WERI-Rb-1 (cell line): Measurements from ENCODE around the gene IFT43.

ENCODE experiments used
- DNase-seq: peaks from one replicate; pipeline ENCODE4 v3.0.0-alpha.2; 2020
- H3K27ac ChIP-seq: fragments of 250-450 bp; sonication (Bioruptor Pico); 2 replicates; pipeline ENCODE4 v1.5.1; 2020; ENCODE audit warnings: mild to moderate bottlenecking, moderate library complexity
- H3K27me3 ChIP-seq: fragments of 250-450 bp; sonication (Bioruptor Pico); 2 replicates; pipeline ENCODE4 v1.5.1; 2021; ENCODE audit warnings: mild to moderate bottlenecking, low read depth, moderate library complexity; ENCODE audit not compliant: insufficient read depth, severe bottlenecking
- H3K36me3 ChIP-seq: fragments of 250-450 bp; sonication (Bioruptor Pico); 2 replicates; pipeline ENCODE4 v1.5.1; 2020; ENCODE audit warnings: mild to moderate bottlenecking, moderate library complexity
- H3K4me3 ChIP-seq: 2 replicates; pipeline ENCODE4 v1.5.1; 2011; ENCODE audit warnings: low read depth, mild to moderate bottlenecking, control low read depth, low read length
- H3K9me3 ChIP-seq: fragments of 250-450 bp; sonication (Bioruptor Pico); 2 replicates; pipeline ENCODE4 v1.5.1; 2021; ENCODE audit warnings: mild to moderate bottlenecking, moderate library complexity; ENCODE audit not compliant: severe bottlenecking
- TF ChIP-seq, protein P1 (sequence below): IDR thresholded peaks from 2 replicates; pipeline ENCODE4 v1.5.1; 2011; ENCODE audit warnings: low read depth, mild to moderate bottlenecking, control low read depth, inconsistent platforms, low read length

Gene IFT43

DNA sequence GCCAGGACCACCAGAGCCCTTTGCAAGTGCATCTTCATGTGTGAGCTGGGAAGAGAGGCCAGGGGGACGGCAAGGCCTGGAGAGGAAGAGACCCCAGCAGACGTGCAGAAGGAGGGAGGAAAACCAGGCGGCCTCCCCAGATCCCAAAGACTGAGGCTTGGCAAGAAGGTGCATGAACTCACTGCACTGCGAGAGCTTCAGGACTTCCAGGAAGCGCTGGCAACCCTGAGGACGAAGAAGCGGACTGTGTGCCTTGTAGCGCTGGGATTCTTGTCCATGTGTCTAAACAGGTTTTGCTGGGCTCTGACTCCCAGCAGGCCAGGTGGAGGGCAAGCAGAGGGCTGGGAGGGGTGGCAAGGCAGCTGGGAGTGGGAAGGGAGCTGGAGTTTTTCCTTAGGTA is 4.7 kb upstream of the IFT43 start:
- no peak overlapping the region for H3K27ac ChIP-seq
- H3K27me3 ChIP-seq: no peaks in the 10 kb centered on the region
- H3K9me3 ChIP-seq: no peaks in the 10 kb centered on the region
- H3K4me3 ChIP-seq: no peak overlapping the region
- no peak for DNase-seq
- TF ChIP-seq, protein P1, sequence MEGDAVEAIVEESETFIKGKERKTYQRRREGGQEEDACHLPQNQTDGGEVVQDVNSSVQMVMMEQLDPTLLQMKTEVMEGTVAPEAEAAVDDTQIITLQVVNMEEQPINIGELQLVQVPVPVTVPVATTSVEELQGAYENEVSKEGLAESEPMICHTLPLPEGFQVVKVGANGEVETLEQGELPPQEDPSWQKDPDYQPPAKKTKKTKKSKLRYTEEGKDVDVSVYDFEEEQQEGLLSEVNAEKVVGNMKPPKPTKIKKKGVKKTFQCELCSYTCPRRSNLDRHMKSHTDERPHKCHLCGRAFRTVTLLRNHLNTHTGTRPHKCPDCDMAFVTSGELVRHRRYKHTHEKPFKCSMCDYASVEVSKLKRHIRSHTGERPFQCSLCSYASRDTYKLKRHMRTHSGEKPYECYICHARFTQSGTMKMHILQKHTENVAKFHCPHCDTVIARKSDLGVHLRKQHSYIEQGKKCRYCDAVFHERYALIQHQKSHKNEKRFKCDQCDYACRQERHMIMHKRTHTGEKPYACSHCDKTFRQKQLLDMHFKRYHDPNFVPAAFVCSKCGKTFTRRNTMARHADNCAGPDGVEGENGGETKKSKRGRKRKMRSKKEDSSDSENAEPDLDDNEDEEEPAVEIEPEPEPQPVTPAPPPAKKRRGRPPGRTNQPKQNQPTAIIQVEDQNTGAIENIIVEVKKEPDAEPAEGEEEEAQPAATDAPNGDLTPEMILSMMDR: no peak
- H3K36me3 ChIP-seq: no peaks in the 10 kb centered on the region

DNA sequence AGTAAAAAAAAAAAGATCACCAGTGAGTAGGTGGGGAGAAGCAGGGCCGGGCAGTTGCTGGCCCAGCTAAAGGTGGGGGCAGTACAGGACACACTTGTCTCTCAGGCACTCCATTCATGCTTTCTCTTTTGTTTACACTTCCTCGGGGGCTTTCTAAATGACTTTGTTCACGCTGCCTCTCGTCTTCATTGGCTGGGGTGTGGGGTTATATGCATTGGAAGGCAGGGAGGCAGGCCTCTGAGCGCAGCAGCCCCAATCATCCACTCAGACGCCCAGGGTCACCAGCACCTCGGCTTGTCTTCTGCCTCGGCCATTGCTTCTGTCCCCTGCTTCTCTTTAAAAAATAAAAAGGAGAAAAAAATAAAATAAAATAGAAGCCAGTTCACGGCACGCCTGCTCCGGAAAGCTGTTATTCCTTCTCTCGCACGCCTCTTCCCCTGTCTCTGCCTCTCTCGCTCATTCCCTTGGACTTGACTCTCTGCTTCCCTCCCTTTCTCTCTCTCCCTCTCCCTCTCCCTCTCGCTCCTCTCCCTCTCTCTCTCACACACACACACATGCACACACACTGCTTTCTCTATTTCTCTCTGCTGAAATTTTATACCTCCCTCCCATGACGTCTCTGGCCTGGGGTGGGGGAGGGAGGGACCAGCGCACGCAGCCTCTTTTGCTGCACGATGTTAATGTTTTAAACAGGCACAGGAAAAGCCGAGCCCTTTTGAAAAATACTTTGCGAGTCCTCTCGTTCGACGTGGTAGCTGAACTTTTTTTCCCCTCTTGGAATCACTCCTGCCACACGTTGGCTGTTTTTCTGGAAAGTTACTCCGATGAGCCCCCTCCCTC is 3.9 kb upstream of the IFT43 start, which contains the start of gene TGFB3:
TGFB3 (minus strand) TSS at position 570 of the 840 bp plus-strand sequence. CDS start 1,102 bp downstream, outside the sequence.
- no peaks in the 10 kb centered on the region for H3K27me3 ChIP-seq
- TF ChIP-seq, protein P1: no peak
- H3K36me3 ChIP-seq: no peaks in the 10 kb centered on the region

DNA sequence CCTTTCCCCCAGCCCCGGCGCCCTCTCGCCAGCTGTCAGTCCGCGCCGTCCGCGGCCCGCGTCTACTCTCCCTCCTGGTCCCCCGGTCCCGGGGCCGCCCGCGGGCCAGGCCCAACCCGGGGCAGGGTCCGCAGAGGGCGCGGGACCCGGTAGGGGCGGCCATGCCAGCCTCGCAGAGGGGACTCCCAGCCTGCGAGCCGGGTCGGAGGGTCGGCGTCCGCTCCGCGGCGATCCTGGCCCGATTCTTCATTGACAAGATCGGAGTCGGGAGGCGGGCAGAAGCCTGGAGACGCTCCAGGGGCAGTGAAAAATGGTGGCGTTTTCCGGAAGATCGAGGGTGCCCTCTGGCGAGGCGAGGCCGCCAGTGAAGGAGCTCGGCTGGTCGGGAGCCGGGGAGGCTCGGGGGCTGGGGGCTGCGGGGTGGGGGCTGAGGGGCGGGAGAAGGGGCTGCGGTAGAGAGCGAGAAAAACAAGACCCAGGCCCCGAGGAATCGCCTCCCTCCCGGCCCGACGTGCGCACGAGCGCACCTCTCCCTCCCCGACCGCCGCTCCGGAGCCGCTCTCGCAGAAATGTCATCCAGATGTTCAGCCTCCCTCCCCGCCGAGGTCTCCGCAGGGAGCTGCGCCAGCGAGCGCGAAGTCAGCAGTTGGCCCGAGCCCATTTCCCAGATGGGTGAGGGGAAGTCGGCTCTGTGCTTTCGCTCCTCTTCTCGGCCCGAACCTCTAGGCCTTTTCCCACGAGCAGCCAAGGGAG is 3.1 kb upstream of the IFT43 start:
- no peaks in the 10 kb centered on the region for H3K36me3 ChIP-seq

More for the DNA sequence above, 3.9 kb upstream of the IFT43 start, which contains the start of gene TGFB3:
- Histone ChIP-seq H3K4me3 (peak within 1 kb of the TSS; percentile 62), H3K27ac (peak within 1 kb of the TSS; percentile 81), H3K9me3 (no peaks in the 10 kb centered on the region)
- DNase-seq: peak; percentile 51

DNA sequence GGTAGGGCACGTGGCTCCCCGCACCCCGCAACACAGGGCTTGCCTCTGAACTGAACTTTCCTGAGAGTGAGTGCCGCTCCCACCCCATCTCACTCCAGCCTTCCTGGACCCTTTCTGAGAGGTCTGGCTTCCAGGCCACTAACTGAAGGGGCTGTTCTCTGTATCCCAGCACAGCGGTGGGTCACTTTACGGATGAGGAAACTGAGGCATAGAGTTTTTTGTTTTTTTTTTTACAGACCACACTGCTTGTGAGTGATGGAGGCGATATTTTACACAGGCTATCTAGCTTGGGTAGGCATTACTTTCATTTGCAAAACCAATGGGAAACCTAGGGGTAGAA is 2.6 kb upstream of the IFT43 start:
- H3K36me3 ChIP-seq: no peaks in the 10 kb centered on the region
- H3K4me3 ChIP-seq: no peak overlapping the region; the same call in 1 of the 2 replicates
- no peak overlapping the region for H3K27ac ChIP-seq
- no peaks in the 10 kb centered on the region for H3K27me3 ChIP-seq
- no peak for DNase-seq
- TF ChIP-seq, protein P1: no peak
- H3K9me3 ChIP-seq: no peaks in the 10 kb centered on the region

More for the DNA sequence above, 3.1 kb upstream of the IFT43 start:
- DNase-seq: peak; percentile 84
- Histone ChIP-seq H3K4me3 (peak overlapping the region; percentile 62), H3K27me3 (no peaks in the 10 kb centered on the region), H3K27ac (peak overlapping the region; percentile 81), H3K9me3 (no peaks in the 10 kb centered on the region)
- TF ChIP-seq, protein P1: peak; percentile 76

DNA sequence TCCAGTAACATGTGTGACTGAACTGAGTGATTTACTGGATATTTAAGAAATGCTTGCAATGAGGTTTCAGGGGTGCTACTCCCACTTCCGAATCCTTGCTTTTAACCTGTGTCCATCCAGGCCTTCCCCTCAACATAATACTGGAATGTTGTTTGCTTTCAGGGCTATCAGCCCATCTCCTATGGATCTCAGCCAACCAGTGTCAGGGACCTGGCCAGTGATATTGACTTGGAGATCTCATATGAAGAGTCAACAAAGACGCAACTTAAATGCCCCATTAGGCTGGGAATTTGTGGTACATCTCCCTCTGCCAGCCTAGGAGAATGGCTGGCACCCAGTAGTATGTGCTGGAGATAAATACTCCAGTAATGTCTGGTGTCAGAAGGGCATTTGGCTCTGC is 889 bp upstream of the IFT43 start:
- H3K27ac ChIP-seq: no peak overlapping the region
- TF ChIP-seq, protein P1: no peak
- no peaks in the 10 kb centered on the region for H3K9me3 ChIP-seq
- H3K27me3 ChIP-seq: no peaks in the 10 kb centered on the region
- no peak overlapping the region for H3K4me3 ChIP-seq
- DNase-seq: no peak
- H3K36me3 ChIP-seq: no peaks in the 10 kb centered on the region
